GM03348 (cell line): Measurements from ENCODE around the gene TST.
A peak's percentile ranks its signal among the peaks of the same experiment; 100 is the strongest.

Source experiments
- DNase-seq: peaks from one replicate; pipeline ENCODE4 v3.0.0; 2012; ENCODE audit warnings: low spot score

Gene TST

GRCh38 chr22:37019309-37020191 lies at the start of gene TST, which contains the start of gene MPST:
TST (minus strand) TSS chr22:37019447; CDS start chr22:37018732, 715 bp downstream.
MPST (plus strand) TSS chr22:37019742; CDS start chr22:37019837, 95 bp downstream.
- peak; percentile 96 for DNase-seq

DNA sequence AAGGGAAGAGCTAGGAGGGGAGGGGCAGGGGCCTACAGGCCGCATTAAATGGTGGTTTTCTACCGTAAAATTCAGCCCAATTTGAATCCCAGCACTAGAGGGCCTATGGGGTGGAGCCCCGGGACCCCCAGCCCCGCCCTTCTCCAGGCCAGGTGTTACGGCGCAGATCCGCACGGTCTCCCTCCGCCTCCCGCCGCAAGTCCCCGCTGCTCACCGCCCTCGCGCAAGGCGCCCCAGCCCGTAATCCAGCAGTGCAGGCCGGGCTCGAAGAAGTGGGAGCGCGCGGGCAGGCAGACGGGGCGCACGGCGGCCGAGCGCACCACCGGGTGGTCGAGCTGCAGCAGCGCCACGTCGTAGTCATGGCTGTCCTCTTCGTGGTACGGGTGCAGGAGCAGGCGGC lies 49.6 kb upstream of the TST start:
- DNase-seq, result no peak

DNA sequence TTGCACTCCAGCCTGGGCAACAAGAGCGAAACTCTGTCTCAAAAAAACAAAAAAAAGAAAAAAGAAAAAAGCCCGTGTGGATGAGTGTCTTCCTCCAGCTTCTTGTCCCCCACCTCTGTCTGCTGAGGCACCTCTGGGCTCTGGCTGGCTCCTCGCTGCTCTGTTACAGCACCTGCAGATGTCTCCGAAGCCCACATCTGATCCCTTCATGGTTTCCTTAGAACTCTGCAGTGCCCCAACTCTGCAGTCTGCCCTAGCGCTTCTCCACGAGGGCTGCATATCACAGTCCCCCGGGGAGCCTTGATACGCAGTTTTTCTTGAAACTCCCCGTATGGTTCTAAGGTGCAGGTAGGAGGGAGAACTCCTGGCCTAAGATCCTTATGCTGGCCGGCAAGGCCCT lies 48.2 kb upstream of the TST start:
- DNase-seq, result no peak

- DNase-seq, result no peak
These were observed 46.7 kb upstream of the TST start for GRCh38 chr22:37065961-37066360.

DNA sequence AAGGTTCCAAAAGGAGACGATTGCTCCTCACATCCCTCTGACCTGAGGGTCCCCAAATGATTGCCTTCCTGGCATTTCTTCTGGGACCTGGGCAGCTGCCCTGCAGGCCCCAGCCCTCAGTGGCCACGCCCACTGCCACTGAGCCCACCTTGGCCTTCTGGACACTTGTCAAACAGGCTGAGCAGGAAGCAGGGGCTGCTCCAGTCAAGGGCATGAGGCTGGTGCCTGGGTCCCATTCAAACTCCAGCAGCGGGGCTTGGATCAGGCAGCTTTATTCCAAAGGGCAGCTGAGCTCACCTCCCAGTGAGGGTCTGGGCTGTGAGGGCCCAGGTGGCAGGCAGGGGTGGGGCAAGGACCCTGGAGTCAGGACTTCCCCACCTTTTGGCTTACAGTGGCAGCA lies 45.9 kb upstream of the TST start:
- no peak for DNase-seq

- no peak for DNase-seq
These were observed 45.3 kb upstream of the TST start for GRCh38 chr22:37064553-37064952.

DNA sequence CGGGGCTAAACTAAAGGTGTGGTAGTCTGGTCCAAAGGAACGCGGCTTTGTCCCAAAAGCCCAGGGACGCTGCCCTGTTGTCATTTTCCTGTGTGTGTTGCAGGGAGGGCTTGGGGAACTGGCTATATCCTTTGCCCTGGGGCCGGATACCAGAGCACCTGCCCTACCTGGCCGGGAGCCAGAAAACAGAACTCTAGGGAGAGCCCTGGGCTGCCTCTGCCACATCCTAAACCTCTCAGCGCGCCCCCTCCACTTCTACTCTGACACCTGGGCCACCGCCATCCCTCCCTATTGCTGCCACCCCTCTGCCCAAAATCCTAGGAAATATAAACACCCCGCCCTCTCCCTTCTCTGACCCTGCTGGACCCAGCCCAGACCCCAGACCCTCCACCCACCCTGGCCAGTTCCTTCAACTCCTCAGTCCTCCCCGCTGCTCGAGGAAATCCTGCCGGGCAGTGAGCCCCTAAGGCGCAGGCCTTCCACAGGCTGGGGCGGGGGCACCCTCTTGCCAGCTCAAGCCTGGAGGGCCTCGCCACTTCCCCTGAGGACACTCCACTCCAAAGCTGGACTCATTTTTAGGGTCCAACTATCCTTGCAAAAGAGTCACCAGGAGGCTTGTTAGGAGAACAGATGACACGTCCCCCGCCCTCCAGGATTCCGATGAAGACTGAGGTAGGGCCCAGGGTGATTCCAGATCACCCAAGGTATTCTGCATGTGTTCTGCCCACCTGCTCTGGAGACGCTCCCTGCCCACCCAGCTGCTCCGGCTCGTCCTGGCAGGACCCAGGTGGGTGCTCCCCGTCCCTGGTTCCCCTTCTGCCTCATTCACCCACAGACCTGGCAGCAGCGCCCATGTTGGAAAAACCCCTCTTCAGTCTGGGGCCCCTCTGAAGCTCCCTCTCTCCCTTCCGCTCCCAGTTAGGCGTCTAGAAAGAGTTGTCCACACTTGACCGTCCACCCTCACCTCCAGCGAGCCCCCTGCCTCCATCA lies 44.5 kb upstream of the TST start:
- no peak for DNase-seq

- DNase-seq, result no peak
These were observed 43.6 kb upstream of the TST start for GRCh38 chr22:37062702-37063381.

DNA sequence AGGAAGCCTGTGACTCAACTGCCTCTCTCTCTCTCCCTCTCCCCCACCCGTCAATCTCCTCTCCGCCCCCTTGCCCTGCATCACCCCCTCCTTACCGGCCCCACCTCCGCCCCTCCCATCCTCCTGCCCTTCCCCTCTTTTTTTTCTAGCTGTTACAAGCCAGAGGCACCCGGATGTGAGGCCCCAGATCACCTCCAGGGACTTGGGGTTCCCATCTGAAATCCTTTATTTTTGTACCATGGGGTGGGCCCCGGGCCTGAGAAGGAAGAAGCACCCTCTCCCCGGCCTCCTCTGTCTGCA lies 43.1 kb upstream of the TST start:
- no peak for DNase-seq

GRCh38 chr22:37061611-37062375 lies 42.5 kb upstream of the TST start:
- DNase-seq, result no peak

- DNase-seq, result no peak
These were observed 41.8 kb upstream of the TST start for GRCh38 chr22:37060801-37061610.

- no peak for DNase-seq
These were observed 40.7 kb upstream of the TST start for GRCh38 chr22:37059876-37060449.

- no peak for DNase-seq
These were observed 39.9 kb upstream of the TST start for GRCh38 chr22:37058917-37059701.

DNA sequence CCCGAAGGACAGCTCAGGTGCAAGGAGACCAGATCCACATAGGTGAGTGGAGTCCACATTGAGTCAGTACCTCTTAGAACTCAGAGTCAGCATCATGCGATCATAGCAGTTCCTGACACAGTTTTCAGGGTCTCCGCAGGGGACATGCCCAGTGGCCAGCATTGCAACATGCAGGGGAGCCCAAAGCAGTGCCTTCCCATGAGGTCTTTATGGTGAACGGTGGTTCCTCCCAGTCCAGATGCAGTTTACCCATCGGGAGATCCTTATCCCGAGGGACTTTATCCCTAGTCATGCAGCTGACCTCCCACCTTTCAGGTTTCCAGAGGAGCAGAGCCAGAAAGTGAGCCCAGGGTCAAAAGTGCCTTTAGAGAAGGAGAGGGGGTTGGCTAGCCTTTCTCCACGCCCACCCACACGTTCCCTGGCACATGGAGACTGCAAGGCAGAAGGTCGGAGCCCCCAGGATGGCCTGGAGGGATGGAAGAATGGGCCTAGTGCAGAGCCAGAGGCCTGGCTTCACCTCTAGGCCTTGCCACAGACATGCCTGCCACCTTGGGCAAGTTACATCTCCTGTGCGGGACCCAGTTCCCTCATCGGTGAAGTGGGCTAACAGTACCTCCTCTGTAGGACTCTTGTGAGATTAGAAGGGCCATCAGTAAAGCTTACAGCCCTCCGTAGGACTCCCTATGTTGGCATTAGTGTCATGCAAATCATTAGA lies 38.7 kb upstream of the TST start:
- DNase-seq, result no peak

- DNase-seq, result no peak
These were observed 38.0 kb upstream of the TST start for GRCh38 chr22:37057226-37057625.

- no peak for DNase-seq
These were observed 37.0 kb upstream of the TST start for GRCh38 chr22:37056246-37056645.

- DNase-seq, result no peak
These were observed 35.5 kb upstream of the TST start for GRCh38 chr22:37054600-37055365.

DNA sequence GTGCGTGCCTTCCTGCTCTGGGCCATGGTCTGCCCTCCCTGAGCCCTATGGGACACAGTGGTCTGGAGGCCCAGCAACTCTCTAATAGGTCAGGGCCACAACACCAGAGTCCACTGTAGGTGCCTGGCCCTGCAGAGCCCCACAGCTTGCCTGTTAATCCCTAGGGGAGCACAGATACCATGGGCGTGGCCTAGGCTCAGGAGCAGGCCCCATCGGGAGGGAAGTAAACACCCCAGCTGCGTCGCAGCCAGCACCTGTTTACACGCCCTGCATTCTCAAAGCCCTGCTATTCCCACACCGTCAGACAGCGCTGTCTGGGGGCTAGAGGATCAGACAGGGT lies 34.8 kb upstream of the TST start:
- no peak for DNase-seq
